HG02885 (cell line): Measurements from ENCODE around the gene FRMPD1.

Experiments used
- ATAC-seq: cut with Tn5 transposase; IDR thresholded peaks from one replicate; pipeline ENCODE4 v1.9.1; 2021; ENCODE audit warnings: mild to moderate bottlenecking; ENCODE audit not compliant: unreplicated experiment, poor library complexity

FRMPD1 gene

DNA sequence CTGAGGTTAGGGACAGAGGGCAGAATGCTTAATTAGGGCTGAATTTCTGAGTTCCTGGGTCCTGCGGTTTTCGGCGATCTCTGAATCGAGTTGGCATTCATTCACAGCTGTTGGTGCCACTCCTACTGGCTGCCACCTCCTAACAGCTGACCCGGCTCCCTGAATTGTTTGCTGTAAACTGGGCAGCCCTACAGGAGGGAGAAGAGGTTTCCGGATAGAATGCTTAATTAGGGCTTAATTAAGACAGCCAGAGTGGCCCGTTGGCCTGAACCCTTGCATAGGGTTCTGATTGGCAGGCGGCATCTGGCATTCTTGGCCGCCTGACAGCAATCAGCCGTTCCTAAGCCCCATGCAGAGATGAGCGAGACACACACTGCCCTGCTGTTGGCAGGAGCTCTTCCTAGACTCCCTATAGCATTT is 25.7 kb downstream of the FRMPD1 start:
- no peak for ATAC-seq

DNA sequence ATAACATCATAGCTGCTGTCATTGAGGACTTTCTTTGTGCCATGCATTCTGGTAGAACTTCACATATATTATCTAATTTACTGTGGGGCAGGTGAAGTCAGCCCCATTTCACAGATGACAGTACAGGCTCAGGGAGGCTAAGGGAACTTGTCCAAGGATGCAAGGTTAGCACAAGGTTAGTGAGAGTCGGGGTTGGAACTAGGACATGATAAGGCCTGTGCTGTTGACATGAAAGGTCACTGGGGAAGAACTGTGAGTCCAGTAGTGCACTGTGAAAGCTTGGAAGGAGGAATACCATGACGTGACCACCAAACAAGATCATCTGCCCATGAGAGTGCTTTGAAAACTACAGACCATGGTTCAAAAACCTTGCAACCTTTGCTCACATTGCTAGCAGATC is 26.7 kb downstream of the FRMPD1 start:
- no peak for ATAC-seq

DNA sequence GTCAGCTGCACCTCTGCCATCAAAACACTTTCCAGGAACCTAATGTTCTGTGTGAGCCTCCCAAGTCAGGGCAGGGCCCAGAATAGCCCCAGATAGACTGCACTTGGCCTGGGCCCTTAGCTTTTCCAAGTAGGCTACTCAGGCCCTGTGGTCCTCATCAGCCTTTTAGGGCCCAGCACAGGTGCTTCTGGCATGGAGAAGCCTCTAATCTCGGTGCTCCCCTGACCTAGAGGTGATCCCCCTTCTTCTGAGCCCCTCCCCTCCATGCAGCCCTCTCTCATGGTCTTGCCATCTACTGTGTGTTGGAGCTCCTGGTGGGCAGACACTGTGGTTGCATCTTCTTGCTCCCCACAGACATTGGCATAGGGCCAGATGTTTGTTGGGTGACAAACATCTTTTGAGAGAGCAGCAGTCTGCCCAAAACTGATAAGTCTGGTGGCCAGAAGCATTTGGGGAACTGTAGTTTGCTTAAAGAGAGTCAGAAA is 28.1 kb downstream of the FRMPD1 start:
- ATAC-seq = no peak

DNA sequence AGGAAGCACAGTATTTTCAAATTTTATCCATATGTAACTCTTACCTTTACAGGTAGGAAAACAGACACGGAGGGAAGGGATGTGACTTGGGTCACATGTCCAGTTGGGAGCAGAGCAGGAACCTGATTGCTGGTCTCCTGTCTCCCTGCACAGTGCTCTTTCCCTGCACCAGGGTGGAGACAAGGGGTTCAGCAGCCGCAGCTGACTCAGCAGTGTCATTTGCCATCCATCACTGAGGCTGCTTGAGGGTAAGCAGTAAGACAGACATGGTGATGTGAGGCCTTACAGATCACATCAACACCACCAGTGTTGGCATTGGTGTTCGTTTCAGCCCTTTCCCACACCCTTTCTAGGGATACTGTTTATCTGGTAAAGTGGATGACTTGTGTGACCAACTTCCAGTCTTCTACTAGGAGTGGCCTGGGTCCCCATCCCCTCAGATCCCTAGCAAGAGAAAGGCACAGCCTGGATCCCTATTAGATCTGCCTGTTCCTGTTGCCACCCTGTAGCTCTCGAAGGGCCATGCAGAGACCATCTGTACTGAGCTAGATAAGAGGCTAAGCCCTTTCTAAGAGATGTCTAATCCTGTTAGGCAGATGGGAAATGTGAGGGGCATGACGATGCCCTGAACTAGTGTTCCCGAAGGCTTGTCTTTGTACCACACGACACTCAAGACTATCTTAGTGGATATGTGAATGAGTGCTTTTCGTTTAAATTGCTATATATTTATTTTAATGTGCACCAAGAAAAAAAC is 29.1 kb downstream of the FRMPD1 start:
- ATAC-seq = no peak

DNA sequence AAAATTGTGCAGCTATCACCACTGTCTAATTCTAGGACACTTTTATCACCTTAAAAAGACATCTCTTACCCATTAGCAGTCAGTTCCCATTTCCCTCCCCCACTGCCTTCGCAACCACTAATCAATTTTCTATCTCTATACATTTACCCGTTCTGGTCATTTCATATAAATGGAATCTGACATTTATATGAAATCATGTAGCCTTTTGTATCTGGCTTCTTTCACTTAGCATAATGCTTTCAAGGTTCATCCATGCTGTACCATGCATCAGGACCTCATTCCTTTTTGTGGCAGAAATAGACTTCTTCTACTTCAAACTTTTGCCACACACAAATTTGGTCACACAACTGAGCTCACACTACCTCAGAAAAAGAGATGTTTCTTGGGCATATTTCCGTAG is 32.2 kb downstream of the FRMPD1 start:
- no peak for ATAC-seq

DNA sequence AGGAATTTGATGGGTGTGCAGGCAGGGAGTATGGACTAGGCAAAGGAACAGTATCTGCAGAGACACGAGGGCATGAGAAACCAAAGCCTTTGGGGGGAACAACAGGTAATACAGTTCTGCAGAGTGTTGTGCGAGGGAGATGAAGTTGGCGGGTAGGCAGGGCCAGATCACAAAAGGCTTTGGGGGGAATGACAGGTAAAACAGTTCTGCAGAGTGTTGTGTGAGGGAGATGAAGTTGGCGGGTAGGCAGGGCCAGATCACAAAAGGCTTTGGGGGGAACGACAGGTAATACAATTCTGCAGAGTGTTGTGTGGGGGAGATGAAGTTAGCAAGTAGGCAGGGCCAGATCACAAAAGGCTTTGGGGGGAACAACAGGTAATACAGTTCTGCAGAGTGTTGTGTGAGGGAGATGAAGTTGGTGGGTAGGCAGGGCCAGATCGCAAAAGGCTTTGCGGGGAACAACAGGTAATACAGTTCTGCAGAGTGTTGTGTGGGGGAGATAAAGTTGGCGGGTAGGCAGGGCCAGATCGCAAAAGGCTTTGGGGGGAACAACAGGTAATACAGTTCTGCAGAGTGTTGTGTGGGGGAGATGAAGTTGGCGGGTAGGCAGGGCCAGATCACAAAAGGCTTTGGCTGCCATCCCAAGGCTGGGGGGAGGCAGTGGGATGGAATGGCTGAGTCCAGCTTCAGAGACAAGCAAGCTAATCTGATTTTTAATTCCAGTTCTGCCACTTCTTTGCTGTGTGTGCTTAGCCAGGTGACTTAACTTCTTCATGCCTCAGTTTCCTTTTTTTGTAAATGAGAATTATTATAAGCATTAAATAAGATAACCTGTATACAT is 33.0 kb downstream of the FRMPD1 start:
- ATAC-seq = no peak

DNA sequence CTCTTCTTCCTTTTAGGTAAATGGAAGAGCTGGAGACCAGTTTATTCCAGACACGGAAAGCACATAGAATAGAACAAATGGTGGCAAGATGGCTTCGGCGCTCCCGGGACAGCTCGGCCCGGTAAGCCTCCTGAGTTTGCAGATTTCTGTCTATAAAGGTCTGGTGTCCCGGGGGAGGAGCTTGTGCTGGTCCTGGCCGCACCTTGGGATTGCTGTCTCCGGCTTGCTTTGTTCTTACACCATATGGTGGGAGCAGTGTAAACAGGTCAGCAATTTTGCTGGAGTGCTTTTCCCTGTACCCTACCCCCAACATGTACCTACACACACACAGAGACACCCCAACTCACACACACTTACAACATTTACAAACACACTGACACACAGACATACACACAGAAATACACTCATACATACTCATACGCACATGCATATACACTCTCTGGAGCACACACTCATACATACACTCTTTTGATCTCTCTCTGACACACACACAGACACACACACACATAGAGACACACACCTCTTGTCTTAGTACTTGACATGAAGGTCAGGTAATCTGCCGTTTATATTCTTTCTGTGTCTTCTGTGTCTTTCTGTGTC is 42.0 kb downstream of the FRMPD1 start:
- no peak for ATAC-seq

DNA sequence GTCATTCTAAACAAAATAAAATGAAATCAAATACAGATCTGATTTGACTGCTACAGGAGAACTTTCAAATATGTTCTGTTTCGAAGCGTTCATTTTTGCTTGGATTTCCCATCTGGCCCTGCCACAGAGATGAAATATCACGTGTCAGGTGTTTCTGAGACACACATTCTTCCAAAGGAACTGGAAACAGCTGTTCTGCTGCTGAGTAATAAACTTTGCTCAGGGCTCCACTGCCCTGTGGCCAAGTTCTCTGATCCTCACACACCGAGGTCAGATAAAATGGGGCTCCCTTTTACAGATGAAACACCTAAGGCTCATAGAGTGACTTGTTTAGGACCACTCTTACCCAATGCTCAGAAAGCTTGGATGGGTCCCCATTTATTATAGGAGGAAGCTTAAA is 42.5 kb downstream of the FRMPD1 start:
- no peak for ATAC-seq

DNA sequence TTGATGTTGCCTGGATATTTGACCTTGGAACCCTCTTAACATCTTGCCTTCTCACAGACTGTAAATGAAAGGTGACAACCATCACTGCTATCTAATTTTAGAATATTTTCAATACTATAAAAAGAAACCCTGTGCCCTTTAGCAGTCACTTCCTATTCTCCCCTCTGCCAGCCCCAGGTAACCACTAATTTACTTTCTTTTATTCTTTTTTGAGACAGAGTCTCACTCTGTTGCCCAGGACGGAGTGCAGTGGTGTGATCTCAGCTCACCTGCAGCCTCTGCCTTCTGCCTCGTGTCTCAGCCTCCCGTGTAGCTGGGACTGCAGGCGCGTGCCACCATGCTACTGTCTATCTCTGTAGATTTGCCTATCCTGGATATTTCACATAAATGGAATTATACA is 43.6 kb downstream of the FRMPD1 start:
- ATAC-seq = no peak

DNA sequence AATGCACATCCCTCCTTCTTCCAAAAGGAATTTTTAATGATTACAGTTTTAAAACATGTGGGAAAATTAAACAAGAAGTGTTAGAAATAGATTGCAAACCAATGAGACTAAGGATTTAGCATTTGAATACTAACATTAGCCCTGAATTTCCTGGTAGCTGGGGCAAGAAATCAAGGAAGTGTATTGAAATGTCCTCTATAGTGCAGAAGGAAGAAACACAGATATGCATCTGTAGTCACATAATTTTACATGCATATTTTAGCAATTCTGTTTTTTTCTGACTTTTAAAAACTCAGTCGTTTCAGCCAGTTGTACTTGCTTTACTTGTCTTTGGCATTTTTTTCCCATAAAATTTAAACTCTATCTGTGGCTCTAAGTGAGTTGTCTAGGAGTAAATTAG is 45.8 kb downstream of the FRMPD1 start:
- ATAC-seq = no peak

DNA sequence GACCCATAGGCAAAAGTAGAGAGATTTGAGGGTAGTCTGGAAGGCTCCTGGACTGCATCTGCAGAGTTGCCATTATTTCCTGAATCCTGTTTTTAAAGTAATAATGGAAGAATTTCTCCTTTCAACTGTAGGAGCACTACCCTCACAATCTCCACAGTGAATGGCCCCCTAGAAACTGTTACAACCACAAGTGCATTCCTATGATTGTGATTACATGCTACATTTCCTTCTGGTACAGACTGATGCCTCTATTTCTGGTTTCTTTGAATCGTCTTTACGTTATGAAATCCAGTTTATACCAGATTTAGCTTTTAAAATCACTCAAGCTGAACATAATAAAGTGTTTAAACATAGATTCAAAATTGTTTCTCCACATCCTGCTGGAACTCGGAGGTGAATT is 49.4 kb downstream of the FRMPD1 start:
- no peak for ATAC-seq

DNA sequence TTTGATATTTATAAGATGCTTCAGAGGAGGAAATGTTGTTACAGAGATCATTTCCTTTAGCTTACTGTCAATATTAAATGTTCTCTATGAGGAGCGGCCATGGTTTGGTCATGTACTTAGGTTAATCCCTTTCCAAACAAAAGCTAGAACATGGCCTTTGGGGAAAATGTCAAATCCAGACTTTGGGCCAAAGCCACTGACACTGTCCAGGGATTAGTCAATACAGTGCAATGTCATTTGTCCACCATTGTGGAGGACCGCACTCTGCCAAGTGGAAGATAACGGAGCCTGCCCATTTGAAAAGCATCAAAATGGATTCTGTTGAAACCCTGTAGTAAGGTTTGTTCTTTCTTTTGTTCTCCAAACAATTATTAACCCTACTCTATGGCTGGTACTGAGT is 50.1 kb downstream of the FRMPD1 start:
- ATAC-seq = no peak

DNA sequence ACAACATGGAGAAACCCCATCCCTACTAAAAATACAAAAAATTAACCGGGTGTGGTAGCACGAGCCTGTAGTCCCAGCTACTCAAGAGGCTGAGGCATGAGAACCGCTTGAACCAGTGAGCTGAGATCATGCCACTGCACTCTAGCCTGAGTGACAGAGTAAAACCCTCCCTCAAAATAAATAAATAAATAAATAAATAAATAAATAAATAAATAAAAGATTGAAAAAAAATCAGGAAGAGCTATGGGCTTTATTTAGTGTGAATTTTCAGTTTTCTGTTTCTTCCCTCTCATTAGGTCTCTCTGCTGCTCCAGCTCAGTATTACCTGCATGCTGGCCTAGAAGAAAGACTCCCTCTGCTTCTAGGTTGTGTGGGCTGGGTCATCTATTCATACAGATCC is 55.0 kb downstream of the FRMPD1 start:
- no peak for ATAC-seq

DNA sequence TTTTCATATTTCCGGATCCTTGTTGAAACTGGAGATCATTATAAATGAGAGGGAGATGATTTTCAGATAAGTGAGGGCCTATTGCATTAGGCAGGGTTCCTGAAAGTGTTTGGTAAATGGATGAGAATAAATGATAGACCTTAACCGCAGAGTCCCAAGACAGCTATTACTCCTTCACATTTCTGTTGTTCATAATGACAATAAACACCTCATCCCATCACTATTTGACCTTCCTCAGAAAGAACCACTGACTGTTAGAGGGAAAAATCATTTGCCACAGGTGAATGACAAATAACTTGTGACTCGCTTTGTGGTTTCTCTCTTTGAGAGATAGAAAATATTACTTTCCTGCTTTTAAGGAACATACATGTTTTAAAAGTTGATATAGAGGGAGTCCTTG is 55.5 kb downstream of the FRMPD1 start:
- no peak for ATAC-seq

DNA sequence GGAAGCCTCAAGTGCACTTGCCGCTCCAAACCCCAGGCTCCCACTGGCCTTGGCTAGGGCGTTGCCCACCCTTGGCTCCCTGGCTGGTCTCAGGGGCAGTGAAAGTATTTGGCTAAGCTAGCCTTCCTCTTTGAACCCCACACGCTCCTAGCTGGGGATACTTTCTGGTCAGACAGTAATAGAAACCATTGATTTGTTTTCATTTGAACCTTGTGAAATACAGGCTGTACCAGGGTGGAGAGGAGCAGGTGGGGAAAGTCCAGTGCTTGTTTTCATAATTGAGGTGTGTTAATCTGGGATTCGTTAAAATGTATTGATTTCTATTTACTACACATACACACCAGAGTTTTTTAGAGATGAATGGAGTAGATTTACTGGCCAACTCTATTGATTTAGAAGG is 57.0 kb downstream of the FRMPD1 start:
- ATAC-seq = no peak

DNA sequence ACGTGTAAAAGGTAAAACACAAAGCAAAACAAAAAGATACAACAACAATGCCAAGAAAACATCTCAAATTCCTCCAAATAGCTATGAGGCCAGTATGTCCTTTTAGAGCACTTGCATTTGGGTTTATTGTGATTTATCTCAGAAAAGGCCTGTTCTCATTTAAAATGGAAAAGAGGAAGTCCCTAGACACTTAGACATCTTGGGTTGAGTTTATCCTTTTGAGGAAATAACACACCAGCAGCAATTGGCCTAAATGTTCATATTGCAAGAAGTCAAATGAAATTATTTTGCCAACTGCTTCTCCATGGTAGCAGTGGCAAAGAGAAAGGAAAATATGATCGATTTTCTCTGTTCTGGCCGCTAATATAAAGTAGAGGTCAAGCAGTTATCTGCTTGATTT is 59.3 kb downstream of the FRMPD1 start:
- ATAC-seq = no peak

DNA sequence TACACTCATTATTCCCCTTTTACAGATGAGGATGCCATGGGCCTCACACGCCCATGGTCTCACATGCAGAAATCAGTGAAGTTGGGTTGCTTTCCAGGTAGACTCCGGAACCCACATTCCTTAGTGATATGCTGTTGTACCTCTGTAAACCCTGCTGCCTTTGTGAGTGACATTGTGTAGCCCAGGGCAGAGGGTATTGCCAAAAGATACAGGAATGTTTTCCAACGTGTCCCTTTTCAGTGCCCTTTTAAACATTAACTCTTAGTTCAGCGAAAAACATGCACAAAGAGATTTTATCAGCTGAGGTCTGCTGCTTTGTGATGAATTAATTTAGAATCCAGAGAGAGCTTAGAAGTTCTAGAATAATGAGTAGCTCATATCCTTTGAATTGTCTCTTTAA is 64.5 kb downstream of the FRMPD1 start:
- ATAC-seq = no peak

DNA sequence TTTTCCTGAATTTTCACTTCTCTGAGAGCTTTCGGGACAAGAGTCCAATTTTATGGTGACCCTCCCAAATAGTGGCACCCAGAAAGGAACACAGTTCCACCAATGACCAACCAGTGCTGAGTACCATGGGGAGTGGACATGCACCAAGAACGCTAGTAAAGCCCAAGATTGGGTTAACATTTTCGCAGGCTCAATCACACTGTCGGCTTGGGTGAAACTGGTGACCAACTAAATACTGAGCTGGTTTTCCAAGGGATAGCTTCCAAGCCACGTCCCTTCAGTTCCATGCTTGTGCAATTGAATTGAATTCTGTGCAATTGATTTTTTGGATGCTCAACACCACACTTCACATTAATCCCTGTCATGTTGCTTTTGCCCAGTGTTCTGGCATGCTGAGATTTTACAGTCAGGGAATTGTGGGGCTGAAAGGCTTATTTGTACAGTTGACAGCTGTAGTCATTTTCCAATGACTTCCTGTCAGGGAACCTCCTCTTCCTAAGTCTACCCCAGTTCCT is 65.3 kb downstream of the FRMPD1 start:
- no peak for ATAC-seq

DNA sequence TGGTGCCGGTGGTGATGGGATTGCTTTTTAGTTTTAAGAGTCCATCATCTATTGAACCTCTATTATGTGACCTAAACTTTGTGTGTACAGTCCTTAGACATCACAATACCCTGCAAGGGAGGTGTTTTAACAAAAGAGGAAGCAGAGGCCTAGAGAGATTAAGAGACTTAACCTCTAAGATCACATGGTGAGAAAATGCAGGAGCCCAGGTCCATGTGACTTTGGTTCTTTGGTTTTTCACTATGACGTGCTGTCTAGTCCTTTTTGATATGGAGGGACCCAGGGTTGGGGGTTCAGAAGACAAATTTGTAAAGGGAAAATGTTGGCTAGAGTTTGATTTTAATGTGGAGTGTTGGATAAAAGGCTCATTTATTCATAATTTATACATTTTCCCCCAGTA is 68.8 kb downstream of the FRMPD1 start:
- no peak for ATAC-seq

DNA sequence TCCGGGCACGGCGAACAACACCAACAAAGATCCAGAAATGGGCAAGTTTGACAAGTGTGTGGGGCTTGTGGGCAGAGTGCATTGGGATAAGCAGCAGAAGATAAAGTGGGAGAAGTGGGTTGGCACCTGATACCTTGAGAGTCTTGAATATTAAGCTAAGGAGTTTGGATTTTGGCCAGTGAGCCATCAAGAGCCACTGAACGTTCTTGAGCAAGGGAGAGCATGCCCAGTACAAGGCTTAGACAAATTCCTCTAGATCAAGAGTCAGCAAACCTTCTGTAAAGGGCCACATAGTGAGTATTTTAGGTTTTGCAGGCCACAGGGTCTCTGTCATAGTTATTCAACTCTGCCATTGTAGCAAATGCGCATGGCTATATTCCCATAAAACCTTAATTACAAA is 76.3 kb downstream of the FRMPD1 start:
- ATAC-seq = no peak

DNA sequence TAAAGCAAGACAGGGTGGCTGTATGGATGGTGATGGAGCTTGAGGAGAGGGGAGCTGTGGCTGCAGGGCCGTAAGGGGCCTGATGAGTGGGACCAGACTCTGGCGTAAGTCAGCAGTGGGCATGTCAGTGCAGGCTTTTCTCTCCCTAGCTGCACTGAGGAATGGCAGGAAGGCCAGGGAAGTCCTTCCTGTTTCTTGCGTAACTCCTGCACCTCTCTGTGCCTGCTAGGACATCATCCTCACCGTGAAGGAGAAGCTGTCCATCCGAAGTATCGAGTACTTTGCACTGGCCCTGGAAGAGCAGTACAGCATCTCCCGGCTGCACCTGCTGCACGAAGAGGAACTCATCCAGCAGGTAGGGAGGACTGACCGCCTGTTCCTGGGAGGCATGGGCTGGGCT is 78.7 kb downstream of the FRMPD1 start:
- ATAC-seq = no peak
